Parathyroid adenoma (tissue), 2 donors: Measurements from ENCODE around the gene NDUFA8.

ENCODE experiments used
- H2AFZ ChIP-seq: fragments of 300-600 bp; sonication (generic); one replicate; pipeline ENCODE4 v1.7.0; 2017; ENCODE audit warnings: antibody characterized with exemption, mild to moderate bottlenecking
- H3K27ac ChIP-seq: fragments of 300-600 bp; sonication (generic); one replicate; pipeline ENCODE4 v1.7.0; 2017
- H3K27me3 ChIP-seq: fragments of 300-600 bp; sonication (generic); one replicate; pipeline ENCODE4 v1.7.0; 2017; ENCODE audit warnings: low read length; ENCODE audit not compliant: control insufficient read depth, insufficient read depth
- H3K36me3 ChIP-seq: fragments of 300-600 bp; sonication (generic); one replicate; pipeline ENCODE4 v1.7.0; 2017; ENCODE audit warnings: low read length; ENCODE audit not compliant: control insufficient read depth, insufficient read depth
- H3K4me1 ChIP-seq: fragments of 300-600 bp; sonication (generic); one replicate; pipeline ENCODE4 v1.7.0; 2017; ENCODE audit warnings: control low read depth
- H3K4me2 ChIP-seq: fragments of 300-600 bp; sonication (generic); one replicate; pipeline ENCODE4 v1.7.0; 2017; ENCODE audit warnings: low read length
- H3K4me3 ChIP-seq: fragments of 300-600 bp; sonication (generic); one replicate; pipeline ENCODE4 v1.7.0; 2017; ENCODE audit warnings: low read depth, low read length
- H3K79me2 ChIP-seq: fragments of 300-600 bp; sonication (generic); one replicate; pipeline ENCODE4 v1.7.0; 2017; ENCODE audit warnings: control low read depth
- H3K9ac ChIP-seq: fragments of 300-600 bp; sonication (generic); one replicate; pipeline ENCODE4 v1.7.0; 2017; ENCODE audit warnings: mild to moderate bottlenecking
- H3K9me3 ChIP-seq: fragments of 300-600 bp; sonication (generic); one replicate; pipeline ENCODE4 v1.7.0; 2017; ENCODE audit warnings: low read length; ENCODE audit not compliant: control insufficient read depth
- CTCF ChIP-seq: fragments of 300-600 bp; sonication (generic); IDR thresholded peaks from one replicate; pipeline ENCODE4 v1.7.0; 2017; ENCODE audit warnings: antibody characterized with exemption, mild to moderate bottlenecking
- donor health status: primary hyperparathyroidism.

Gene NDUFA8

GRCh38 chr9:122133263-122133983 lies 26.2 kb downstream of the NDUFA8 start:
- H3K9me3 ChIP-seq, result no peaks in the 10 kb centered on the region
- H3K79me2 ChIP-seq, result no peaks in the 10 kb centered on the region
- no peak overlapping the region for H3K4me3 ChIP-seq
- H3K4me1 ChIP-seq, result no peaks in the 10 kb centered on the region
- H3K27me3 ChIP-seq, result no peaks in the 10 kb centered on the region
- peak overlapping the region; percentile 29 for H3K27ac ChIP-seq
- H3K36me3 ChIP-seq, result no peaks in the 10 kb centered on the region
- TF ChIP-seq CTCF, result no peak
- no peak overlapping the region for H3K4me2 ChIP-seq
- no peak overlapping the region for H3K9ac ChIP-seq
- no peak overlapping the region for H2AFZ ChIP-seq

GRCh38 chr9:122132539-122132938 lies 27.0 kb downstream of the NDUFA8 start:
- Histone ChIP-seq H3K27ac (no peak overlapping the region), H3K4me2 (no peak overlapping the region), H3K79me2 (no peaks in the 10 kb centered on the region), H2AFZ (no peak overlapping the region), H3K4me1 (no peaks in the 10 kb centered on the region), H3K9me3 (no peaks in the 10 kb centered on the region), H3K27me3 (no peaks in the 10 kb centered on the region), H3K36me3 (no peaks in the 10 kb centered on the region), H3K4me3 (no peak overlapping the region), H3K9ac (no peak overlapping the region)
- no peak for TF ChIP-seq CTCF

DNA sequence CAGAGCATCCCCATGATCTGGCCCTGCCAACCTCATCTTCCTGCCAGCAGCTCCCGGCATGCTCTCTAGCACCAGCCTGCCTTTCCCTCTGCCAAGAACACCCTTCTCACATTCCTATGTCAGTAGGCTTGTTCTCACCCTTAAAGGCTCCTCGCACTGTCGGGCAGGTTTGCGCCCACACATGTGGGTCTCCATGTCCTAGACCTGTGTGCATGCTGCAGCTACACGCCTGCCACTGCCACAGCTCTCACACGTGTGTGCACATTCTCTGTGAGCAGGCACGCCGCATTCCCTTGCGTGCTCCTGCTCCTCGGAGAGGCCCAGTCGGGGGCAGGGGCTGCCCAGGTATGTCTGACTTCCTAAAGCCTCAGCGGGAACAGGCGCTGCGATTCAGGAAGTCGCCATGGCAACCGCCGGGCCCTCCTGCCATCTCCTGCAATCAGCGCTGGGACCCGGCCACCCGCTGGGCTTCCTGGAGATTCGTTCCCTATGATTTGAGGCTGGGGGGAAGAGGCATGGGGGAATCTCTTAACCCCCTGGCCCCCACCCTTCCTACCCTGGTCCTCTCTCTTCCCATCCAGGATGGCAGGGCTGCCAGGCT lies 28.1 kb downstream of the NDUFA8 start:
- peak overlapping the region; percentile 28 for H2AFZ ChIP-seq
- H3K79me2 ChIP-seq, result no peaks in the 10 kb centered on the region
- H3K4me2 ChIP-seq, result no peak overlapping the region
- H3K27ac ChIP-seq, result no peak overlapping the region
- no peaks in the 10 kb centered on the region for H3K4me1 ChIP-seq
- H3K36me3 ChIP-seq, result no peaks in the 10 kb centered on the region
- no peak overlapping the region for H3K4me3 ChIP-seq
- no peak for TF ChIP-seq CTCF
- H3K9me3 ChIP-seq, result no peaks in the 10 kb centered on the region
- H3K27me3 ChIP-seq, result no peaks in the 10 kb centered on the region
- H3K9ac ChIP-seq, result no peak overlapping the region

- Histone ChIP-seq H3K79me2 (no peaks in the 10 kb centered on the region), H3K36me3 (no peaks in the 10 kb centered on the region), H3K27me3 (no peaks in the 10 kb centered on the region), H3K4me3 (no peak overlapping the region), H3K4me2 (no peak overlapping the region), H2AFZ (no peak overlapping the region), H3K9me3 (no peaks in the 10 kb centered on the region), H3K4me1 (no peaks in the 10 kb centered on the region), H3K27ac (no peak overlapping the region), H3K9ac (no peak overlapping the region)
- TF ChIP-seq CTCF, result no peak
Observed at GRCh38 chr9:122130837-122131236, 28.7 kb downstream of the NDUFA8 start.

DNA sequence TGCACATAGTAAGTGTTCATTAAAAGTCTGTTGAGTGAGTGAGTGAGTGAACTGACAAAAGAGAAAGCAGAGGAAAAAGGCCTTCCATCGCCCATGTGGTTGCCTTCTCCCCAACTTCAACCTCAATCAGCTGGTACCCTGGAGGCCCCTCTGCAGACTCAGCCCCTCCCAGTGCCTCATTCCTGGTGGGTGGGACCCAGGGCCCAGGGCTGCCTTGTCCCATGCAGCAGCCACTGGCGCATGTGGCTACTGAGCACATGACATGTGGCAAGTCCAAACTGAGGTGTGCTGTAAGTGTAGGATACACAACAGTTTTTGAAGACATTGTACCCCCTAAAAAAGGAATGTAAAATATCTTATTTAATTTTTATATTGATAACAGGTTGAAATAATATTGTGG lies 29.6 kb downstream of the NDUFA8 start:
- Histone ChIP-seq H3K9ac (no peak overlapping the region), H2AFZ (no peak overlapping the region), H3K9me3 (no peaks in the 10 kb centered on the region), H3K27me3 (no peaks in the 10 kb centered on the region), H3K4me1 (no peaks in the 10 kb centered on the region), H3K36me3 (no peaks in the 10 kb centered on the region), H3K79me2 (no peaks in the 10 kb centered on the region), H3K4me2 (no peak overlapping the region), H3K4me3 (no peak overlapping the region), H3K27ac (no peak overlapping the region)
- TF ChIP-seq CTCF, result no peak
